Measurements from ENCODE around the gene MYADM.

The MYADM gene

DNA sequence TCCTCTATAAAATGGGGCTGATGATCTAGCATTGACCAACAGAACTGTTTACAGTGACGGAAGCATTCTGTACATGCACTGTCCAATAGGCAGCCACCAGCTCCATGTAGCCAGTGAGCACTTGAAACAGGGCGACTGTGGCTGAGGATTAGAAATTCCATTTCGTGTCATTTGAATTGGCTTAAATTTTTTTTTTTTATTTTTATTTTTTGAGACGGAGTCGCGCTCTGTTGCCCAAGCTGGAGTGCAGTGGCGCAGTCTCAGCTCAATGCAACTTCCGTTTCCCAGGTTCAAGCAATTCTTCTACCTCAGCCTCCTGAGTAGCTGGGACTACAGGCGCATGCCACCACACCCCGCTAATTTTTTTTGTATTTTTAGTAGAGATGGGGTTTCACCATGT is 17.4 kb downstream of the MYADM start:
- no peak for DNase-seq

DNA sequence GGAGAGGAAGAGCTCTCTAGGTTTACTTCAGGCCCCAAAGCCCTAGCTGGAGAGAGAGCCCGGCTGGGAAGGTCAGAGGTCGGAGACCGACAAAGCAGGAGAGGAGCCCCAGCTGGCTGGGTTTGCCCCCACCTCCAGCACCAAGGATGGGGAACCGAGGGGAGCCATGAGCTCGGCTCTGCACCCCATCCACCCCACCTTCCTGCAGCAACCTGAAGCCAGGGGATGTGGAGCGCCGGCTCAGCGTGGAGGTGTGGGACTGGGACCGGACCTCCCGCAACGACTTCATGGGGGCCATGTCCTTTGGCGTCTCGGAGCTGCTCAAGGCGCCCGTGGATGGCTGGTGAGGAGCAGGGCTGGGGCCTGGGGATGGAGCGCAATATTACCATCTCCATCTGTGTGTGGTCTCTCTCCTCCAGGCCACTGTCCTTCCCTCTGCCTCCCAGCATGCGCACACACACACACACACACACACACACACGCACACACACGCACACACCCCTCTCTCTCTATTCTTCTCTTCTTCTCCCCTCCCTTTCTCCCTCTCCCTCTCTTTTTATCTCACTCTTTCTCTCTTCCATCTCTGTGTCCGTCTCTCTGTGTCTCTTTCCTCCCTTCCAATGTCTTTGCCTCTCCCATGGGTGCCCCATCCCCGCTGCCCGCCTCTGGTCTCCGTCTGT is 24.8 kb downstream of the MYADM start:
- DNase-seq = no peak

DNA sequence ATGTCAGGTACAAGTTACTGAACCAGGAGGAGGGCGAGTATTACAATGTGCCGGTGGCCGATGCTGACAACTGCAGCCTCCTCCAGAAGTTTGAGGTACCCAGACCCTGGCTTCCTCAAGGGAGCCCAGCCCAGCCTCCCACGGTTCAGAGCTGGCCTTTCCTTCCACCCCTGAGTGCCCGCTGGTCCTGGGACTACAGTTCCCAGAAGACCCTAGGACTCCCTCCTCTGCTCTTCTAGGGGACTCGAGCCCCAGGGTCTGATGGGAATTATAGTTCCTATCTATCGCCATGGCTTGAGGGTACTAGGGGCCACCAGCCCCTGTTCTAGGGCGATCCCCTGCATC is 25.3 kb downstream of the MYADM start:
- no peak for DNase-seq

DNA sequence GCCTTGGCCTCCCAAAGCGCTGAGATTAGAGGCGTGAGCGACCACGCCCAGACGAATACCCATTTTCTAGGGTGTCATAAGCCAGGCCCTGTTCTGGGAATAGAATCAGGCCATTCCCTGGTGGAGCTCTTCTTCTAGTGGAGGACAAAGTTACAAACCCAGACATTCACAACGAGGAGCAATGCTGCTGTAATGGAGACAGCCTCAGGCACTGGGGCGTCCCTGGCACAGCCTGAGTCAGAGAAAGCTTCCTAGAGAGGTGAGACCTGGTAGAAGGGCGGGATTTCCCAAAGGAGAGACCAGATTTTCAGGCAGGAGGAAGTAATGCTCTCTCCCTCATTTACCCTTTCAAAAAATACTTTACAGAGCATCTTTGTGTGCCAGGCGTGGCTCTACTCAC is 27.0 kb downstream of the MYADM start:
- no peak for DNase-seq

DNA sequence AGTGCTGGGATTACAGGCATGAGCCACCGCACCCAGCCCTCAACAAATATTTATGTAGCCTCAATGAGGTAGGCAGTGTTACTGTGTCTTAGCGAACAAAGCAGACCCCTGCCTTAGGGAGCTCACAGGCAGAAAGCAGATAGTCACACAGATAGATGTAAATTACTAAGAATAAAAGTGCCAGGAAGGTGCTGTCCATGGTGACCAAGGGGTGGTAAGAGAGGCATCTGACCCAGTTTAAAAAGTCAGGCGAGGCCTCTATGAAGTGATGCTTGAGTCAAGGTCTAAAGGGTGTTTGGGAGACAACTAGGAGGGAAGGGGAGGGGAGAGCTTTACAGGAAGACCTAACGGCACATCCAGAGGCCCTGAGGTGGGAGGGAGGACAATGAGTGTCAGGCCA is 29.0 kb downstream of the MYADM start:
- DNase-seq = no peak

DNA sequence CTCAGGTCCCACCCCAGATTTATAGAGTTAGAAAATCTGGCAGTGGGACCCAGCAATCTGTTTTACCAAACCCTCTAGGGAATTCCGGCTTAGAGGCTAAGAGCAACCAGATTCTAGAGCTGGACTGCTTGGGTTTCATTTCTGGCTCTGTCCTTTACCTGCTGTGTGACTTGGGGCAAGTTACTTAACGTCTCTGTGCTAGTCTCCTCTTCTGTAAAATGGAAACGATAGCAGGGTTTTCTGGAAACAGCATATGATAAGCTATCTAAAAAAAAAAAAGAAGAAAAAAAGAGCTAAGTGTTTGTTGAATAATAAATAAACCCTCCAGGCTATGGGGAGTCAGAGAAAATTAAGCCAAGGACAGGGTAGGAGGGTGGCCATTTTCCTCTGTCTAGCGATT is 29.8 kb downstream of the MYADM start:
- DNase-seq = no peak

DNA sequence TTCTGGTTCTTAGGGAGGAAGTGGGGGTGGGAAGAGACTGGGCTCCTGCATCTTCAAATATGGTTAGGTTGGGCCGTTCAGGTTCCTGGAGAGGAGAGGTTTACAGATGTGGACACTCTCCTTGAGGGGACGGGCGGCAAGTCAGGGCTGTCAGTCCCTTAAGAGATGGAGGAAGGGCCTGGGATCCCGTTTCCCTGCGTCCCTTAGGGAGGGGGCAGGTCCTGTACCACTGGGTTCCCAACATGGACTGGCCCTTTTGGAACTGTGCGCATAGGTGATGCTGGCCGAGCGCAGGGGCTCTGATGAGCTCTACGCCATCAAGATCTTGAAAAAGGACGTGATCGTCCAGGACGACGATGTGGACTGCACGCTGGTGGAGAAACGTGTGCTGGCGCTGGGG is 30.5 kb downstream of the MYADM start:
- no peak for DNase-seq

DNA sequence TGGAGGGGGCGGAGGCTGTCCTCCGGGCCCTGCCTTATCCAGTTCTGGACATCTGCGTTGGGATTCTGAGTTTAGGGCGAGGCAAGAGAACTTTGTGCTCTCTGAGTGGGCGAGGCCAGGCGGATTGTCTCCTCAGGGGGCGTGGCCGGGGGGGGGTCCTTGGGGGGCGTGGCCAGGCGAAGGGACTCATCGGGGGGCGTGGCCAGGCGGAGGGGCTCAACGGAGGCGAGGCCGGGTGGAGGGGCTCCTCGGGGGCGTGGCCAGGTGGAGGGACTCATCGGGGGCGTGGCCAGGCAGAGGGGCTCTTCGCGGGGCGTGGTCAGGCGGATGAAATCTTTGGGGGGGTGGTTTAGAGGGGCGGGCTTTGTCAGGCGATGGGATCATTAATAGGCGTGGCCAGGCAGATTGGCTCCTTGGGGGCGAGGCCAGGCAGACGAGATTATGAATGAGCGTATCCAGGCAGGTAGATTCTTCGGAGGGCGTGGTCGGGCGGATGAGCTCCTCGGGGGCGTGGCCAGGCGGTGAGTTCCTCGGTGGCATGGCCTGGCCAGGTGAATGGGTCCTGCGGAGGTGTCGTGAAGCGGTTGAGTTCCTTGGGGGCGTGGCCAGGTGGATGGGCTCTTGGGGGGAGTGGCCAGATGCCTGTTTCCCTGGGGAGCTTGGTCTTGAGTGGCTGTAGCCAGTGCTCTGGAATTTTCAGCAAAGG is 31.1 kb downstream of the MYADM start:
- no peak for DNase-seq

DNA sequence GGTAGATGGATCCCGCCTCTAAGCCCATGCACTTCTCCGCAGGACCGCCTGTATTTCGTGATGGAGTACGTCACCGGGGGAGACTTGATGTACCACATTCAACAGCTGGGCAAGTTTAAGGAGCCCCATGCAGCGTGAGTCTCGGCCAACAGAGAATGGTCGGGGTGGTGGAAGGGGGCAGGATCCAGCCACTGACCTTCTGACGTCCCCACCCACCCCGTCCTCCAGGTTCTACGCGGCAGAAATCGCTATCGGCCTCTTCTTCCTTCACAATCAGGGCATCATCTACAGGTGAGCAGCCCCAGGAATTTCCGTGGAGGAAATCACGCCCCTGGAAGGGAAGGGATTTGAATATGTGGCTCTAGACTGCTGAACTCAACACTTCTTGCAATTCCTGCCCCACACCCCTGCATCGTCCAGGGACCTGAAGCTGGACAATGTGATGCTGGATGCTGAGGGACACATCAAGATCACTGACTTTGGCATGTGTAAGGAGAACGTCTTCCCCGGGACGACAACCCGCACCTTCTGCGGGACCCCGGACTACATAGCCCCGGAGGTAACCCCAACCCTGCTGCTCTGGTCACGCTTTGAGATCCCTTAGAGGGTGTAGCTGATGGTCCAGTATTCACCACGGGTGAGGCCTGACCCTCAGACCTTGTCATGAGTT is 32.6 kb downstream of the MYADM start:
- no peak for DNase-seq

DNA sequence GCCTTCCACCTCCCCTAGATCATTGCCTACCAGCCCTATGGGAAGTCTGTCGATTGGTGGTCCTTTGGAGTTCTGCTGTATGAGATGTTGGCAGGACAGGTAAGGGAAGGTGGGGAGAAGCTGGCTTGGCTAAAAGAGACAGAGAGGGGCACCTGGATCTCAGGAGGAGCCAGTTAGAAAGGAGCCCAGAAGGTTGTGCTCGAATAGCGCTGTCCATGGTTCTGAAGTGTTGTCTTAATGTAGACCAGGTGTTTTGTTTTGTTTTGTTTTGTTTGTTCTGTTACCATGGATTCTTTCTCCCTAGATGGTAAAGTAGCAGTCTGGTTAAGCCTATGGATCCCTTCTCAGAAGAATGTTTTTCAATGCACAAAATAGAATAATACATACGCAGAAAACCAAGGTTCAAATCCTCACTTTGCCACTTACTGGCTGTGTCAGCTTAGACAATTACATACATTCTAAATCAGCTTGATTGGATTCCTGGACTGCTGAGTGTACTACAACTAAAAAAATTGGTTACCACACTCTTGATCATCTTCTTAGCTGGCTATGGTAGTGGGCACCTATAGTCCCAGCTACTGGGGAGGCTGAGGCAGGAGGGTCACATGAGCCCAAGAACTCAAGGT is 35.5 kb downstream of the MYADM start:
- DNase-seq = no peak

DNA sequence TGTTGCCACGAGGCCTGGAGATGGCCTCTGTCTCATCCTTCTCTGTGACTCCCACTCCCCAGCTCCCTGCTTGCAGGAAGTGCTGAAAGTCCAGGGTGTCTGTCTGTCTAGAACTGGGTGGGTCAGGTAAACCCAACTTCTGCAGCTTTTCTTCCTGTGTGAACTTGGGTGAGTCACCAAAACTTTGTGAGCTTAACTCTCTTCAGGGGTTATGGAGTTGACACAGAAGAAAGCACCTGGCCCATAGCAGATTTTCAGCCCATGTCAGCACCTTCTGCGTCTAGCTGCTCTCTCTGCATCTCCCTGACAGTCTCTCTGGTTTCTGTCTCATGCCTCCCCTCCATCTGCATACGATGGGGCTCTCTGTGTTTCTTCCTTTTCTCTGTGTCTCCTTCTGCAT is 37.2 kb downstream of the MYADM start:
- no peak for DNase-seq

DNA sequence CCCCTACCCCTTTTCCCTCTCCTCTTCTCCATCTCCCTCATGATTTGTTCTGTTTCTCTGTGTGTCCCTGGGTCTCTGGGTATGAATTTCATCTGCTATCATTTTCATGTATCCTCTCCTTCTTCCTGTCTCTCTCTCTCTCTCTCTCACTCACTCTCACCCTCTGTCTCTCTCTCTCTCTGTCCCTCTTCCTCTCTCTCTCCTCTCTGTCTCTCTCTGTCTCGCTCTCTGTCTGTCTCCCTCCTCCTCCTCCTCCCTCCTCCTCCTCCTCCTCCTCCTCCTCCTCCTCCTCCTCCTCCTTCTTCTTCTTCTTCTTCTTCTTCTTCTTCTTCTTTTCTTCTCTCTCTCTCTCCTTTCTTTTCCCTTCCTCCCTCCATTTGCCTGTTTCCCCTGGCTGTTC is 38.1 kb downstream of the MYADM start:
- DNase-seq = no peak

DNA sequence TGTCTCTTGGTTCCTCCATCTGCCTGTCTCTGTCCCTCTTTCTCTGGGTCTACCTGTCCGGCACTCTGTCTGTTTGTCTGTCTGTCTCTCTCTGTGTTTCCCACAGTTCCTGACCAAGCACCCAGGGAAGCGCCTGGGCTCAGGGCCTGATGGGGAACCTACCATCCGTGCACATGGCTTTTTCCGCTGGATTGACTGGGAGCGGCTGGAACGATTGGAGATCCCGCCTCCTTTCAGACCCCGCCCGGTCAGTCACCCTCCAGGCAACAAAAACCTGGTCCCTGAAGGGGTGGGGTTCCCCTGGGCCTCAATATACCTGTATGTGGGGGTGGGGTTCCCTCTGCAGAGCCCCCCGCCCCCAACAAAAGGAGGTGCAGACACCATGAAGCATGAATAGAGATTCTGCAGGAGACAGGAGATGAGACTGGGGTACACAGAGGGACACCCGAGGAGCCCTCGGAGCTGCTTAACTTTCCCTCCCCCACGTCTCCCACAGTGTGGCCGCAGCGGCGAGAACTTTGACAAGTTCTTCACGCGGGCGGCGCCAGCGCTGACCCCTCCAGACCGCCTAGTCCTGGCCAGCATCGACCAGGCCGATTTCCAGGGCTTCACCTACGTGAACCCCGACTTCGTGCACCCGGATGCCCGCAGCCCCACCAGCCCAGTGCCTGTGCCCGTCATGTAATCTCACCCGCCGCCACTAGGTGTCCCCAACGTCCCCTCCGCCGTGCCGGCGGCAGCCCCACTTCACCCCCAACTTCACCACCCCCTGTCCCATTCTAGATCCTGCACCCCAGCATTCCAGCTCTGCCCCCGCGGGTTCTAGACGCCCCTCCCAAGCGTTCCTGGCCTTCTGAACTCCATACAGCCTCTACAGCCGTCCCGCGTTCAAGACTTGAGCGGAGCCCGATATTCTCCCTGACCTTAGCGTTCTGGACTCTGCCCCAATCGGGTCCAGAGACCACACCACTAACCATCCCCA is 38.8 kb downstream of the MYADM start:
- DNase-seq = peak; percentile 31 to 43

DNA sequence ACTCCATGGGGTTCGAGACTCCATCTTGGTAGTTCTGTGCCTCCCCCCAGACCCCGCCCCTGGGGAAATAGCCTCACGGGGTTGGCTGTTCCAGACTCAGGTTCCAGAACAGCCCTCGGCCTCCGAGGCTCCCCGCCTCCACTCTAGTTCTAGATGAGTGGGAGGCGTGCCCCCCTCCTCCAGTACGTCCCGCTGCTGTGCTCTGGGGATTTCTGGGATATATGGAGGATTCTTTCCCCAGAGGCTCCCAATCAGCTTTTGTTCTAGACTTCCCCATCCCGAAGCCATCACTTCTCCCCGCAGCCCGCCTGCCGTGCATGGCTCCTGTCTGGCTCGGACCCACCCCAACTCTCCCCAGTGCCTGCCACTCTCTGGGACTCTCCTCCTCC is 39.5 kb downstream of the MYADM start:
- DNase-seq = no peak

DNA sequence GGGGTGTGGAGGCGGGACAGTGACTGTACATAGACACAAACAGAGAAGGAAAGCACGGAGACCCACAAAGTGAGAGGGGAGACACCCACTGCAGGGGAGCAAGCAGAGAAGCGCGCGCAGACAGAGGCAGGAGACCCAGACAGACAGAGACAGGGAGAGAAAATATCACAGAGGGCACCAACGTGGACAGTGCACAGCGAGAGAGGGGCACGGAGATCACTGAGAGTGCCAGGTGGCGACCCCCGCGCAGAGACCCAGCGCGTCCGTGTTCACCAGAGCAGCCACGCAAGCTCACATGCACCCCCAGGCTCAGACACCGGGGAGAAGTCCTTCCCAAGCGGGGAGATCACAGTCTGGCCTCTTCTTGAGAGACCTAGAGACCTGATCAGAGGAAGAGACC is 40.0 kb downstream of the MYADM start:
- no peak for DNase-seq

DNA sequence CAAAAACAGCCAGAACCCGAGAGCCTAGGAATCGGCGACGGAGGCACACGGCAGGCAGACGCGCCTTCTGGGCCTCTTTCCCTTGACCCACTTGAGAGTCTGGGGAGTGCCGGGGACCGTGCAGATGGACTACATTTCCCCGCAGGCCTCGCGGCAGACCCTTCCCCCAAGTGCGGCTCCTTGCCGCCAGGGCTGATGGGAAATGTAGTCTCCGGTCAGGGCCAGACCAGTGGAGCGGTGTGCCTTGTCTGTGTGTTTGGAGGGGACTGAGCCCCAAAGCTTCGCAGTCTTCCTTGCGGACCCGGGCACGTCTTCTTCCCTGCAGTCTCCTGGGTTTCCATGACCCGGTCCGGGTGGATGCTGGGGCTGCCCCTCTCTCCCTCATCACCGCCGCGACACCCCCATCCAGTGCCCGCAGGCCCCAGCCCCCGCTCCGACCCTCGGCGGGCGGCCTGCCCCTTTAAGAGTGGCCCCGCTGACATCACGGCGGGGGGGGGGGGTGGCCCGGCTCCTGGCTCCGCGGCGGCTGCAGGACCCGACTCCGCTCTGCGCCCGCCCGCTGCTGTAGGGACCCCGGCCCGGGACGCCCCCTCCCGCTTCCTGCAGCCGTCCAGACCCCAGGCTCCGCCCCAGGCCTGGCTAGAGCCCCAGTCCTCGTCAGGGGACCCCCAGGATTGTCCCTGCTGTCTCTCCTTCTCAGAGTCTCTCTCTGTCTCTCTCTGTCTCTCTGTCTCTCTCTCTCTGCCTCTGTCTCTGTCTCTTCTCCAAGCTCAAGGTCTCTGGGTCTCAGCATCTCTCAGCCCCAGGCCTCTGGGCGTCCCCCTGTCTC is 40.6 kb downstream of the MYADM start:
- DNase-seq = peak in 1 of 2 donors; percentile 9

DNA sequence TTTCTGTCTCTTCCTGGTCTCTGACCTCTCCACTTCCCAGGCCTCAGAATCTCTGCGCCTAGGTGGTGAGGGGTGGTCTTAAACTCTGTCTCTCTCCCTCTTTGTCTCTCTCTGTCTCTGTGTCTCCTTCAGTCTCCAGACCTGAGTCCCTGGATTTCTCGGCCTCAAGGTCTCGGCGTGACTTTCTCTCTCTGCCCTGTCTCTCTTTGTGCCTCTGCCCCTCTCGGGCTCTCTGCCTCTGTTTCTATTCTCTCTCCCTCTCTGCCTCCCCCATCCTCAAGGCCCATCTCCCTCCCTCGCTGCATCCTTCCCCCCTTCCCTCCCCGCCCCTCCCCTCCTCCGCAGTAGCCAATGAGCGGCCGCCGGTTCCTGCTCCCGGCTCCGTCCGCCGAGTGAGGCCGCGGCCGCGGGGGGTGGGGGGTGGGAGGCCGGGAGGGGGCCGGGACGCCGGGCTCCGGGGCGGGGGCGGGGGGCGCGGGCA is 41.3 kb downstream of the MYADM start, which contains the start of gene CACNG7:
Gene CACNG7, plus strand, starts transcription at position 344 of the 481 bp plus-strand sequence. CDS start 3,554 bp downstream, outside the sequence.
- DNase-seq = no peak

DNA sequence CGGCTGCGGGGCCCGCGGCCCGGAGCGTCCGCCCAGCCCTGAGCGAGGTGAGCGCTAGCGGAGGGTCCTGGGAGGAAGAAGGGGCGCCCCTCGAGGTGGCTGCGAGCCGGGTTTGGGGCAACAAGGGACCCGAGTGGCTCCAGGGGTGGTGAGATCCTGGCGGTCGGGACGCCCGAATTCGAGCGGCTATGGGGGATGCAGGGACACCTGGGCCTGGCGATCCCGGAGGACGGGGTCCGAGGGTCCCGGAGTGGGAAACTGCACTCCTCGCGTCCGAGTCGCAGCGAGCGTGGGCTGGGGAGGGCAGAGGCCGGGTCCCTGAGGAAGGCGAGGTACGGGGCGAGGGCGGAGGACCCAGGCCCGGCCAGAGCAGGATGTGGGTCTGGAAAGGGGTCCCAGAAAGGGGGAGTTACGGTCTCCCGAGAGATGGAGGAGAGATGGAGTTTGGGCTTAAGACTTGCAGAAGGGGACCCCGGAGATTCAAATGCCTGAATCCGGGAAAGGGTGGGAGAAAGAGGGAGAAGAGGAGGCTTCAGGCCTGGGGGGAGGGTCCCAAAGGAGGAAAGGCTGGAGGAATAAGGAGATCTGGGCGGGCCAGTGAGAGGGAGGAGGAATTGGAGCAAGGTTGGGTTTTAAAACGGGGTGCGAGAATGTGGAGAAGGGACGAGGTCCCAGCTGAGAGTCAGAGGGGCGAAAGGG is 41.9 kb downstream of the MYADM start:
- no peak for DNase-seq

DNA sequence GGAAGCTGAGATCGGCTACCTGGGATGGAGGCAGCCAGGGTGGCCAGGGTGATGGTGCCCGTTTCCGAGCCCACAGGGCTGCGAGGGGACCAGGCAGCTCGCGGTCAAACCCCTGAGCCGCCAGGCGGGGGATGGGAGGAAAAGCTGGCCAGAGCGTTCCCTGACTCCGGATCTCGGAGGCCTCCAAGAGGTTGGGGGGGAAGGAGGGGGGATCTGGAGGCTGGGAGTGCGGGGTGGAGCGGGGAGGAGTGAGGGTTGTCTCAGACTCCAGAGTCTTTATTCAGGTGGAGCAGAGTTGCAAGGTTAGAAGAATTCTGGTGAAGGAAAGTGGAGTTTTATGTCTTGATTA is 42.5 kb downstream of the MYADM start:
- DNase-seq = no peak

DNA sequence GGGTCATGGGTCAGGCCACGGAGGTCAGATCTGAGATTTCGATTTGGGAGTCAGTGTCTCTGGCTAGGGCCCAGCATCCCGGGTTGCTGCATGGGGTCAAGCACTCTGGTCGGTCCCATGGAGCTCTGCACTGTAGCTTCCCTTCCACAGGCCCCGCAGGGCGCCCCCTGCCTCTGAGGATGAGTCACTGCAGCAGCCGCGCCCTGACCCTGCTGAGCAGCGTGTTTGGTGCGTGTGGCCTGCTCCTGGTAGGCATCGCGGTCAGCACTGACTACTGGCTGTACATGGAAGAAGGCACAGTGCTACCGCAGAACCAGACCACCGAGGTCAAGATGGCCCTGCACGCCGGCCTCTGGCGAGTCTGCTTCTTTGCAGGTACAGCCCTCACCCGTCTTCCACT is 45.0 kb downstream of the MYADM start:
- peak in 1 of 2 donors; percentile 9 for DNase-seq

DNA sequence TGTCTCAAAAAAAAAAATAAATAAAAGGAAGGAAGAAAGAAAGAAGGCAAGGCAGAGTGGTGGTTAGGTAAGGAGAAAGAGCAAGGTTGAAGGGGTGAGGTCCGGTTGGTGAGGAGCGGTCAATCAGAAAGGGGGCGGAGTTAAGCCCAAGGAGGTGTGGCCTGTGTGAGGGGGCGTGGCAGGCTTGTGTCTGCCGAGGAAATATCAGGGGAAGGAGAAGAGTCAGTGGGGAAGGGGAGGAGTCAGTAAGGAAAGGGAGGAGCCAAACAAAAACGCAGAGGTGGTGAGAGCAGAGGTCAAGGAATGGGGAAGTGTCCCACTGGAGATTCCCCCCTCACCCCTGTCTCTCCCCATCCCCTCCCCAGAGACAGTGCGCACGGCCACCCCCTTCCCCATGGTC is 47.3 kb downstream of the MYADM start:
- peak; percentile 3 to 18 for DNase-seq
